Muscle layer of colon (tissue), 2 donors: ENCODE results near the gene ADCY5.
A peak's percentile ranks its signal among the peaks of the same experiment; 100 is the strongest.

Experiments
- H3K27ac ChIP-seq: one replicate; pipeline ENCODE4 v1.7.0; 2013; ENCODE audit warnings: low read depth, mild to moderate bottlenecking, low read length, moderate library complexity
- H3K27me3 ChIP-seq, 2 donors: one replicate each; pipeline ENCODE4 v1.7.0; 2013; ENCODE audit warnings: low read length in 2 of 2, mild to moderate bottlenecking in 2 of 2; ENCODE audit not compliant: insufficient read depth in 2 of 2, control insufficient read depth in 1 of 2
- H3K36me3 ChIP-seq: one replicate; pipeline ENCODE4 v1.7.0; 2013; ENCODE audit warnings: mild to moderate bottlenecking, low read length; ENCODE audit not compliant: insufficient read depth
- H3K4me1 ChIP-seq: one replicate; pipeline ENCODE4 v1.7.0; 2013; ENCODE audit warnings: mild to moderate bottlenecking, low read length; ENCODE audit not compliant: insufficient read depth
- H3K4me3 ChIP-seq, 2 donors: one replicate each; pipeline ENCODE4 v1.7.0; 2013; ENCODE audit warnings: low read length in 2 of 2, low read depth in 1 of 2, mild to moderate bottlenecking in 1 of 2, moderate library complexity in 1 of 2
- H3K9ac ChIP-seq: one replicate; pipeline ENCODE4 v1.7.0; 2013; ENCODE audit warnings: low read length
- H3K9me3 ChIP-seq: one replicate; pipeline ENCODE4 v1.7.0; 2013; ENCODE audit warnings: mild to moderate bottlenecking, low read length
- donor health status: abdominal sarcoma.
- donor health status: Adenocarcinoma of cecum.

Gene ADCY5

DNA sequence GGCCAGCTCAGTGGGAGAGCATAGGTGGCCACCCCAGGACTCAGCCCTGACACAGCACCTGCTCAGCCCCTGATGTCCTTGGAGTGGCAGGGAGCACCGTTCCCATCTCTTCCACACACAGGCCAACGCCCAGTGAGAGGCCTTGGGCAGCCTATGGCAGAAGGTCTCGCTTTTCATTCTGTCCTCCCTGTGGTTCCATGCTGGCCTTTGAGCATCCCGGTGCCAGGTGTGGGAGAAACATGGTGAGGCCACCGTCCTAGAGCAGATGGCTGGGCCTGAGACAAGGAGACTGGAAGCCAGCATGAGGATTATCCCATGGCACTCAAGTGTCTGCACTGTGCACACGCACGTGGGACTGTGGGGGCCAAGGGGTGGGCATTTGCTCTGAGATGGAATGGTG lies 25.1 kb downstream of the ADCY5 start:
- Histone ChIP-seq H3K9ac (no peak overlapping the region), H3K4me1 (peaks cover 81% of the 10 kb centered on the region), H3K27ac (no peak overlapping the region), H3K27me3 (no peaks in the 10 kb centered on the region), H3K4me3 (no peak overlapping the region), H3K36me3 (no peaks in the 10 kb centered on the region), H3K9me3 (no peaks in the 10 kb centered on the region)

DNA sequence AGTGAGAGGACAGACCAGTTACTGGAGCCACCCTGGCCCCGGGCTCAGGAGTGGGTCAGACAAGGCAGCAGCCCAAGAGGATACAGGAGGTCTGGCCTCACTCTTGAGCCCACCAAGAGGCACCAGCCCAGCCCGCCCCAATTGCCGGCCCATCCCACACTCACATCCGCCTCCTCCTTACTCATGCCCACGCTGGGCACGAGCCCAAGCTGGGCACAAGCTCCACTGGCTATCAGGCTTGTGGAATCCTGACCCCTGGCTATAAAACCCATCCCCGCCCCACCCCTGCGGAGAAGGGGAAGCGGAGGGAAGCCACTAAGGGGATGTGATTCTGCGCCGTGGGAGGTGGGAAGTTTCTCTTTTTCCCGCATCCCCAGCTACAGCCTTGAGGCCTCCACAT lies 25.9 kb downstream of the ADCY5 start:
- no peaks in the 10 kb centered on the region for H3K27me3 ChIP-seq
- no peak overlapping the region for H3K9ac ChIP-seq
- no peaks in the 10 kb centered on the region for H3K9me3 ChIP-seq
- peaks cover 75% of the 10 kb centered on the region for H3K4me1 ChIP-seq
- no peaks in the 10 kb centered on the region for H3K36me3 ChIP-seq
- H3K4me3 ChIP-seq: no peak overlapping the region
- peak overlapping the region; percentile 81 for H3K27ac ChIP-seq

DNA sequence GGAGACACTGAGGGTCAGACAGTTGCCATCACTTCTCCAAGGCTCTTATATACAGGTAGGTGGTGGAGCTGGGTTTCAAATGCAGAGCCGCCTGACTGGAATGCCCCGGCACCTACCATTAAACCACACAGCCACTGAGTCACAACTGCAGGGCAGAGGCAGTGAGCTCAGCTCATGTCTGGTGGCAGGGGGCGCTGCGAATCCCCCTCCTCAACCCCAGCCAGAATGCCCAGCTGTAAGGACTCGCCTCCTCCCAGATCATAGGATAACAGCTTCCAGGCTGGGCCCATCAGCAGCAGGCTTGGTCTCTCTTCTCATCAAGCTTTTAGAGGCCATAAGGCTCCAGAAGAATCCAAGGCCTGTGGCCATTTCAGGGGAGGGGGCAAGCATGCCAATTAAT lies 26.4 kb downstream of the ADCY5 start:
- H3K27ac ChIP-seq: peak overlapping the region; percentile 81
- peaks cover 76% of the 10 kb centered on the region for H3K4me1 ChIP-seq
- no peaks in the 10 kb centered on the region for H3K9me3 ChIP-seq
- H3K27me3 ChIP-seq: no peaks in the 10 kb centered on the region
- H3K4me3 ChIP-seq: no peak overlapping the region
- H3K36me3 ChIP-seq: no peaks in the 10 kb centered on the region
- H3K9ac ChIP-seq: peak overlapping the region; percentile 37

DNA sequence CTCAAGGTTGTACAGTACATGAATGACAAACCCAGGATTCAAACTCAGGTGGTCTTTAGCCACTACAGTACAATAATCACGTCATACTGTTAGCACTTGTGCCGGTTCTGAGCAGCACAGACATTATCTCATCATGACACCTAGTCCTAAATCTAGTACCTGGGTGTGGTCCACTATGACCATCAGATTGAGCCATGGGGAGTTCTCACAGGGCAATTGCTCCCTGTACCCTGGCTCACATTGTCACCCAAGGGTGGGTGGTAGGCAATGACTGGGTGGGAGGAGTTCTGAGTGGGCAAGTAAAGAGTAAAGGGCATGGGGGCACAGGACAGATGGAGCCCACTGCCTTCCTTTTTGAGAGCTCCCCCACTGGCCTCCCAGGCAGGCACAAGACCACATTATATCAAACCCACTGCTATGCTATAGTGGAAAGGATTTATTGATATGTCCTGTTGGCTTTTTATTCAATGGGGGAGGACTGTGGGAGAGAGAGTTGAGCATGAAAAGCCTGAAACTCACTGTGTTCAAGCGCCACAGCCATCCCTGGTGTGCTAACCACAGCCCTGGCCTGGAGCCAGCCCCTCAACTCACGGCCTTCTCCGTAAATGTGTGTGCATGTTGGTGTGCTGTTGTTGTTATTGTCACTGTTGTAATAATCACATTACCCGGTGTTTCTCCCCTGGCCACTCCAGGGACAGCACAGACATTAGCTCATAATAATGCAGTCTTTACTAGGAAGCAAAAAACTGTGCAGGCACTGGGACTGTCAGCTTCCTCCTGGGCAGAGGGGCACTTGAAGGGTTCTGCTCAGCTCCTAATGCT lies 27.3 kb downstream of the ADCY5 start:
- H3K4me1 ChIP-seq: peaks cover 79% of the 10 kb centered on the region
- H3K4me3 ChIP-seq: peak overlapping the region in 1 of 2 donors; percentile 10
- peak overlapping the region; percentile 81 for H3K27ac ChIP-seq
- H3K36me3 ChIP-seq: no peaks in the 10 kb centered on the region
- H3K9ac ChIP-seq: peak overlapping the region; percentile 37
- H3K9me3 ChIP-seq: no peaks in the 10 kb centered on the region
- no peaks in the 10 kb centered on the region for H3K27me3 ChIP-seq

DNA sequence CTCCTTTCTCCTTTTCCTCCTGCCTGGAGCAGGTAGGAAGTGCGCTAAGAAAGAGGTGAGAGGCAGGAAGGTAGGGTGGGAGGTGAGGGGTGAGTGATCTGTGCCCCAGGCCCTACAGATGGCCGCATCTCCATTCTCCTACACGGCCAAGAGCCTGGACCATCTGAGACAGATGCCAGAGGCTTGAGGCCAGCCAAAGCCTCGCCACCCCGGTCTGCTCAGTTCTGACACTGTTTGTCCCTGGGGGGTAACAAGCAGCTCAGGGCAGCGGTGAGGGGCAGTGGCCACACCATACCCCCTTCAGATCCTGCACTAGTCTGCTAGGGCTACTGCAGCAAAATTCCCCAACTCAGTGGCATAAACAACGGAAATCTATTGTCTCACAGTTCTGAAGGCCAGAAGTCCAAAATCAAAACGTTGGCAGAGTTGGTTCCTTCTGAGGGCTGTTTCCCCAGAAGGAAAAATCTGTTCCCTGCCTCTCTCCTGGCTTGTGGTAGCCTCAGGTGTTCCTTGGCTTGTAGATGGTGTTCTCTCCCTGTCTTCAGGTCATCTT lies 28.4 kb downstream of the ADCY5 start:
- Histone ChIP-seq H3K27me3 (no peaks in the 10 kb centered on the region), H3K4me1 (peaks cover 86% of the 10 kb centered on the region), H3K36me3 (no peaks in the 10 kb centered on the region), H3K9ac (peak overlapping the region; percentile 2), H3K4me3 (no peak overlapping the region), H3K27ac (peak overlapping the region; percentile 71), H3K9me3 (no peaks in the 10 kb centered on the region)

DNA sequence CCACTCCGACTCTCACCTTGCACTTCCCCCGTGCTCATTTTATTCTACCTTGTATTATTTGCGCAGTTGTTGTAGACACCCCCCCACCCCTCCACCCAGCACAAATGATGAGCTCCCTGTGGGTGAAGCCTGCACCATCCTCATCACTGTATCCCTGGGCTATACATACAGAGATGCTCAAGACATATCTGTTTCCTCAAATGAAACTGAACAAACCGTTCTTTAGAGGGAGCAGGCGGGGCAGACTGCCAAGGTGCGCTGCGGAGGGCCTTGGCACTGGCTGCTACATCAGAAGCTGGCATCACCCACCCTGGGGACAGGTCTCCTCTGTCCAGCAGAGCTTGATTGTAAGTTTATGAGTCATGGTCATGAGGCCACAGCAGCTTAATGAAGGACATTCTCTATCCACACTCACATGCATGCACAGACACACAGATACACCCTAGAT lies 29.0 kb downstream of the ADCY5 start:
- peak overlapping the region; percentile 71 for H3K27ac ChIP-seq
- no peaks in the 10 kb centered on the region for H3K27me3 ChIP-seq
- H3K9ac ChIP-seq: no peak overlapping the region
- no peaks in the 10 kb centered on the region for H3K36me3 ChIP-seq
- H3K9me3 ChIP-seq: no peaks in the 10 kb centered on the region
- peaks cover 87% of the 10 kb centered on the region for H3K4me1 ChIP-seq
- H3K4me3 ChIP-seq: no peak overlapping the region

DNA sequence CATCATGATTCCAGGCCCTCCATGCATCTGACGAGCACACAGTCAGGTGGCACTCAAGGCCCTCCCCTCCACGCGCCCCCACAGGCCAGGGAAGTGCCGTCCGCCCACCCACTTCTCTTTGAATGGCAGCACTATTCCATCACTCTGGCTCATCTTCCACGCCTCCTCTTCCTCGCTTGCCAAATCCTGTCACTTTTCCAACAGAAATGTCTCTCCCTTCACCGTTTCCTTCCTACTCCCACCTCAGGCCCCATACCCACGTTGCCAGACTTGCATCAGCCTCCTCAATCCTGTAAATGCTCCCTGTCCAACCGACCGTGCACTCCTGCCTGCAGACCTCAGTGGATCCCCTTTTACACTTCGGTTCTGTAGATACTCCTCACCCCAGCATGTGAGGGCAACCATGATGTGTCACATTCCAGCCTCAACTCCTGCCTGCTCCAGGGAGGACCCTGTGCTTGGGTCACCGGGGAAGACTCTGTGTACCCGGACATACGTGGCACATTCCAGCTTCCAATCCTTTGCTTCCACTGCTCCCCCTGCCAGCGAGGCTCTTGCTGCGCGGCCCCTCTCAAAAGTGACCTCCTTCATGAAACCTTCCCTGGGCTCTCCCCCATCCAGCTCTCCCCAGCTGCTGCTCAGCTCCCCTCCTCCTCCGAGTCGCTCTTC lies 29.6 kb downstream of the ADCY5 start:
- Histone ChIP-seq H3K4me3 (no peak overlapping the region), H3K36me3 (no peaks in the 10 kb centered on the region), H3K27me3 (no peaks in the 10 kb centered on the region), H3K9me3 (no peaks in the 10 kb centered on the region), H3K9ac (peak overlapping the region; percentile 4), H3K4me1 (peaks cover 87% of the 10 kb centered on the region), H3K27ac (peak overlapping the region; percentile 41)

DNA sequence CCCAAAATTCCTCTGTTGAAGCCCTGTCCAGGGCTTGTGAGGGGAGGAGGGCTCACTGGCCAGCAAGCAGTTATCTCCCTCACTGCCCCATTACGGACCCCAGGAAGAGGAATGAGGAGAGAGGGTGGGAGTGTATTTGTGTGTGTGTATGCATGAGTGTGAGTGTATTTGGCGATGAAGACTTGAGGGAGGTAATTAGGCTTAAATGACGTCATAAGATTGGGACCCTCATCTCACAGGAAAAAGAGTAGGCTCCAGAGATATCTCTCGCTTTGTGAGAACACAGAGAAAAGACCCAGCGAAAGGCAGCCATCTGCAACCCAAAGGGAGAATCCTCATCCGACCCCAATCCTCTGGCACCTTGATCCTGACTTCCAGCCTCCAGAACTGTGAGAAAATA lies 32.2 kb downstream of the ADCY5 start:
- Histone ChIP-seq H3K27ac (peak overlapping the region; percentile 74), H3K4me3 (no peak overlapping the region), H3K9ac (no peak overlapping the region), H3K36me3 (no peaks in the 10 kb centered on the region), H3K9me3 (no peaks in the 10 kb centered on the region), H3K4me1 (peaks cover 87% of the 10 kb centered on the region), H3K27me3 (no peaks in the 10 kb centered on the region)

DNA sequence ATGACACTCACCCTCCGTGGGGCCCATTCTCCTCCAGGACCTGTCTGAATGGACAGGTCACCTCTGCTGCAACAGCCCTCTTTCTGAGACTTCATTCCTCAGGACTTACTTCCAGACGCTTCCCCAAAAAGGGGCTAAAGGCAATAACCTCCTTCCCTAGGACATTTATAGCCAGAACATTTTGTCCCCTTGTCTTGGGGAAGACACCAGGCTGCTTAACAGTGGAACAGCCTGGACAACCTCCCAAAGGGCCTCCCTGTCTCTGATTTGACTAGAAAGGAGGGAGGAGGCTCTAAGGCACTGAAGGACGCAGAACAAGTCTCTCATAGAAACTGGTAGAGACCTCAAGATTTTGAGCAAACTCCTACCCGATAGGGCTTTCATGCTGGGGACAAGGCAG lies 32.7 kb downstream of the ADCY5 start:
- H3K27me3 ChIP-seq: no peaks in the 10 kb centered on the region
- H3K36me3 ChIP-seq: no peaks in the 10 kb centered on the region
- no peak overlapping the region for H3K4me3 ChIP-seq
- peaks cover 87% of the 10 kb centered on the region for H3K4me1 ChIP-seq
- peak overlapping the region; percentile 74 for H3K27ac ChIP-seq
- peak overlapping the region; percentile 7 for H3K9ac ChIP-seq
- no peaks in the 10 kb centered on the region for H3K9me3 ChIP-seq

DNA sequence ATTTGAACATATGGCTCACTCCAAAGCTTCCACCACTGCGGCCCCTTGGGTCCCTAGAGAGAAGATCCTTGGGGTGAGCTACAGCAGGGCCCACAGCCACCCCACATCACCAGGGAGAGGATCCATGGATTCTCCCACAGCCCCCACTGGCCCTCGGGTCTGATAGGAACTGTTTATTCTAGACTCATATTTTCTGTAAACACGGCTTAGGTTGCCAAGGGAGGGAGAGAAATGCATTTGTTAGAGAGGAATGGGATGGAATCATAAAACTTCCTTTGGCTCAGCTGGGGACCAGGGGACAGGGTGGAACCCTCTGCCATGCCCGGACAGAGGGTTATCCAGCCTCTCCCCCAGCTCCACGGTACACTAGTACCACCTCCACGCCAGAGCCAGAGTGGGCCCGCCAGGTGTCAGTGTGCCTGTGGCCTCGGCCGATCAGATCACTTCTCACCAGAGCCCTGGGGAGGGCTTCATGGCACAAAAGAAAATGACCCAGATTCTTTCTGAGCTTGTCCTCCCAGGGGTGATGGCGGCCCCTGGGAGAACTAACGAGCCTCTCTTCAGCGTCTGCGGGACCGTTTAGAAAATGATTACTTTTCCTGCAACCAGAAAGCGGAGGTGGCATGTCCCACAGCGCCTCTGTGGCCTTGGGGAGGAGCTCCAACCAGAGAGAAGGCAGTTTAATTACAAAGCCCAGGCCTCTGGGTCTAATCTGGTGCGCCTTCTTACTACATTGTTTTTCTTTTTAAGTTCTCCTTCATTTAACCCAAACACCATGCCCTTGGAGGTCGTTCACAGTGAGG lies 33.7 kb downstream of the ADCY5 start:
- Histone ChIP-seq H3K9ac (no peak overlapping the region), H3K27me3 (no peaks in the 10 kb centered on the region), H3K36me3 (no peaks in the 10 kb centered on the region), H3K4me1 (peaks cover 87% of the 10 kb centered on the region), H3K4me3 (no peak overlapping the region), H3K9me3 (no peaks in the 10 kb centered on the region), H3K27ac (peak overlapping the region; percentile 74)
